ENCODE measurements around the gene BSPRY. TPM values are rescaled to one million over a fixed set of nuclear protein-coding genes. Genes with fewer than 3 reads are reported as not detected.
"Not testable (repeated sequence)": the region's sequence is repeated elsewhere in the genome, so short reads cannot be mapped to it uniquely, and the experiment has no call there.

Gene BSPRY
- total RNA-seq, 1 donor from 2014 or later: 0.58 TPM

GRCh38 chr9:113406873-113407511, 57.7 kb downstream of the BSPRY start:
- H3K9me3 ChIP-seq (ENCODE audit: low read depth): not testable (repeated sequence)
- peak overlapping the region; percentile 39 for H3K27ac Mint-ChIP-seq
- peak overlapping the region; percentile 66 for H3K4me3 Mint-ChIP-seq

GRCh38 chr9:113409481-113409880, 60.1 kb downstream of the BSPRY start:
- Mint-ChIP-seq H3K27ac (peak overlapping the region; percentile 85), H3K4me3 (peak overlapping the region; percentile 99), H3K9me3 (no peaks in the 10 kb centered on the region), H3K4me1 (peaks cover 16% of the 10 kb centered on the region), H3K36me3 (peaks cover 12% of the 10 kb centered on the region), H3K27me3 (ENCODE audit: insufficient read depth, low read depth) (no peaks in the 10 kb centered on the region)
- Histone ChIP-seq H3K9ac (peak overlapping the region; percentile 92), H4K20me1 (ENCODE audit: low read depth) (no peaks in the 10 kb centered on the region), H3K4me1 (peaks cover 11% of the 10 kb centered on the region), H3K27ac (no peak overlapping the region), H3K4me3 (peak overlapping the region; percentile 84), H3K4me2 (peak overlapping the region; percentile 80), H3F3A (ENCODE audit: low read depth) (peaks cover 45% of the 10 kb centered on the region), H3K27me3 (no peaks in the 10 kb centered on the region), H3K9me3 (ENCODE audit: low read depth) (no peaks in the 10 kb centered on the region), H3K36me3 (peaks cover 6% of the 10 kb centered on the region), H3K79me2 (ENCODE audit: low read depth) (peaks cover 20% of the 10 kb centered on the region), H2AFZ (replicated peaks) (no peak overlapping the region)
- peak; percentile 19 for DNase-seq (ENCODE audit: low spot score)
- TF ChIP-seq EZH2 (IDR thresholded peaks at IDR 0.05) (no peak), CTCF (IDR thresholded peaks at IDR 0.05) (no peak), EZH2phosphoT487 (IDR thresholded peaks at IDR 0.05) (no peak)

More at GRCh38 chr9:113406873-113407511, 57.7 kb downstream of the BSPRY start:
- not testable (repeated sequence) for H3K4me2 ChIP-seq; H3K4me3 ChIP-seq; H2AFZ ChIP-seq (replicated peaks); H3K36me3 ChIP-seq; H3K9me3 Mint-ChIP-seq; H3K27ac ChIP-seq; H3K27me3 Mint-ChIP-seq (ENCODE audit: insufficient read depth, low read depth); H3K9ac ChIP-seq; H4K20me1 ChIP-seq (ENCODE audit: low read depth); H3K27me3 ChIP-seq
- Mint-ChIP-seq H3K4me1 (peaks cover 16% of the 10 kb centered on the region), H3K36me3 (peaks cover 12% of the 10 kb centered on the region)
- peak; percentile 69 for TF ChIP-seq CTCF (IDR thresholded peaks at IDR 0.05)
- H3K4me1 ChIP-seq: peaks cover 11% of the 10 kb centered on the region
- peak; percentile 83 for DNase-seq (ENCODE audit: low spot score)
- H3F3A ChIP-seq (ENCODE audit: low read depth): peaks cover 40% of the 10 kb centered on the region
- peaks cover 20% of the 10 kb centered on the region for H3K79me2 ChIP-seq (ENCODE audit: low read depth)

GRCh38 chr9:113409883-113410206, 60.5 kb downstream of the BSPRY start:
- peaks cover 12% of the 10 kb centered on the region for H3K36me3 Mint-ChIP-seq
- no peak for TF ChIP-seq CTCF (IDR thresholded peaks at IDR 0.05)
- no peak for TF ChIP-seq EZH2 (IDR thresholded peaks at IDR 0.05)
- no peak for TF ChIP-seq EZH2phosphoT487 (IDR thresholded peaks at IDR 0.05)
- Histone ChIP-seq H3K9me3 (ENCODE audit: low read depth) (no peaks in the 10 kb centered on the region), H3K9ac (peak overlapping the region; percentile 92), H3K4me3 (peak overlapping the region; percentile 84), H3K4me2 (peak overlapping the region; percentile 80), H3K4me1 (peaks cover 11% of the 10 kb centered on the region), H3F3A (ENCODE audit: low read depth) (peaks cover 45% of the 10 kb centered on the region), H3K27me3 (no peaks in the 10 kb centered on the region), H2AFZ (replicated peaks) (peak overlapping the region; percentile 81), H3K36me3 (peaks cover 6% of the 10 kb centered on the region), H4K20me1 (ENCODE audit: low read depth) (no peaks in the 10 kb centered on the region), H3K27ac (peak overlapping the region; percentile 92), H3K79me2 (ENCODE audit: low read depth) (peaks cover 20% of the 10 kb centered on the region)
- peak overlapping the region; percentile 96 for H3K27ac Mint-ChIP-seq
- peak overlapping the region; percentile 99 for H3K4me3 Mint-ChIP-seq
- no peak for DNase-seq (ENCODE audit: low spot score)
- H3K4me1 Mint-ChIP-seq: peaks cover 16% of the 10 kb centered on the region
- no peaks in the 10 kb centered on the region for H3K27me3 Mint-ChIP-seq (ENCODE audit: insufficient read depth, low read depth)
- no peaks in the 10 kb centered on the region for H3K9me3 Mint-ChIP-seq

All from neural progenitor cell (in vitro differentiated cells).